ENCODE data around the gene CLIC6. TPM values are rescaled to one million over a fixed set of nuclear protein-coding genes. Genes with fewer than 3 reads are reported as not detected.

CLIC6 gene
- polyA plus RNA-seq, 1 donor (not counting 4 experiments of a cell fraction or from before 2014, with no cell fraction given): not detected

DNA sequence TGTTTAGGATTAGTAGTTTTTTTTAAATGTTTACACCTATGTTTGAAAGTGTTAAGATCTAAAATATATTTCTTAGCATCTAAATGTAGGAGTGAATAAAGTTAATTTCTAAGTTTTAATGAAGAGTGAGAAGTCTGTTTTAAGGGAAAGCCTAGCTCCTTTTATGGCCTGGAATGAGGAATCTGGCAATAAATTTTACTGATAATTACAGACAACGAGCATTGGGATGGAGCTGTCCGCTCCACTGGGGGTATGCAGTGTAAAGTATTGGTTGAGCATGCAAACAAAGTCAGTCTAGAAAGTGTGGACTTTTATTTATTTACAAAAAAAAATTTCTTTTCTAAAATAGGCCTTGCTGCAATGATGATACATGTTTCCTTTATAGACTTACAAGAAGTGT, 19.0 kb downstream of the CLIC6 start:
- Histone ChIP-seq H3K4me2 (ENCODE audit: control insufficient read depth, extremely low read depth, insufficient read depth, low read depth, low read length) (no peak overlapping the region), H3K9ac (ENCODE audit: control insufficient read depth, extremely low read depth, insufficient read depth, low read length) (no peak overlapping the region), H4K20me1 (ENCODE audit: control insufficient read depth, extremely low read depth, insufficient read depth, low read length) (no peaks in the 10 kb centered on the region), H3K9me1 (ENCODE audit: control insufficient read depth, extremely low read depth, insufficient read depth, low read length) (no peaks in the 10 kb centered on the region), H2AFZ (ENCODE audit: control insufficient read depth, low read length) (no peak overlapping the region), H3K4me1 (ENCODE audit: control insufficient read depth, extremely low read depth, insufficient read depth, low read length) (no peaks in the 10 kb centered on the region), H3K27ac (ENCODE audit: control insufficient read depth, insufficient read depth, low read length) (no peak overlapping the region), H3K79me2 (ENCODE audit: control insufficient read depth, insufficient read depth, low read length) (no peaks in the 10 kb centered on the region), H3K36me3 (ENCODE audit: control insufficient read depth in 2 of 2, extremely low read depth in 1 of 2, insufficient read depth in 2 of 2, low read length in 2 of 2) (no peaks in the 10 kb centered on the region), H3K9me3 (ENCODE audit: control insufficient read depth, low read depth, low read length) (no peaks in the 10 kb centered on the region), H3K27me3 (ENCODE audit: control insufficient read depth, extremely low read depth, insufficient read depth, low read length) (peaks cover 27% of the 10 kb centered on the region), H3K4me3 (ENCODE audit: control insufficient read depth in 2 of 3, extremely low read depth in 1 of 3, insufficient read depth in 2 of 3, low read depth in 1 of 3, low read length in 3 of 3) (no peak overlapping the region)
- DNase-seq (ENCODE audit: low read depth, low spot score) (no peak), FAIRE-seq (no peak)
- dilution Hi-C loops (cut with MboI; ENCODE audit: extremely low pct_ligation_motif_present, low sequenced_read_pairs): no loop called here
- TF ChIP-seq EZH2 (IDR thresholded peaks at IDR 0.05; ENCODE audit: low read length) (no peak), CTCF (optimal IDR thresholded peaks at IDR 0.05 in 1 of 3, IDR thresholded peaks at IDR 0.05 in 1 of 3, conservative IDR thresholded peaks at IDR 0.05 in 1 of 3; ENCODE audit: extremely low read depth in 1 of 3, insufficient read depth in 2 of 3, low read length in 3 of 3) (no peak)

DNA sequence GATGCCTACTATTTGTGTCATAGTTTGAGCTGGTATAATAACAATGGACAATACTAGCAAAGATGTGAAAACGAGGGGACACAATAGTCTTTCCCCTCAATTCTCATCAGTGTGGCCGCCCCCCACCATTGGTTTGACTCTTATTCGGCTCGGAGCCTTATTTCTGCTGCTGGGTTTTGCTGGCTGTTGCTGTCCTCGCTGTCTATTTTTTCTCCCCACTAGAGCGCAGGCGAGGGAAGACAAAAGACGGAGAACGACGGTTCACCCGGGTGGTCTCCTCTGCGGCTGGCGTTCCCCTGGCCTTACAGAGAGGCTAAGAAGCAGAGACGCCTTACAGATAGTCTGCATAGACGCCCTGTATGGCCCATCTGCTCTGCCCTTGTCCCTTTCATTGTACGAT, 19.4 kb downstream of the CLIC6 start:
- Histone ChIP-seq H2AFZ (ENCODE audit: control insufficient read depth, low read length) (peak overlapping the region; percentile 58), H3K9ac (ENCODE audit: control insufficient read depth, extremely low read depth, insufficient read depth, low read length) (no peak overlapping the region), H3K36me3 (ENCODE audit: control insufficient read depth in 2 of 2, extremely low read depth in 1 of 2, insufficient read depth in 2 of 2, low read length in 2 of 2) (no peaks in the 10 kb centered on the region), H3K27ac (ENCODE audit: control insufficient read depth, insufficient read depth, low read length) (no peak overlapping the region), H3K4me2 (ENCODE audit: control insufficient read depth, extremely low read depth, insufficient read depth, low read depth, low read length) (peak overlapping the region; percentile 39), H3K4me3 (ENCODE audit: control insufficient read depth in 2 of 3, extremely low read depth in 1 of 3, insufficient read depth in 2 of 3, low read depth in 1 of 3, low read length in 3 of 3) (no peak overlapping the region), H3K4me1 (ENCODE audit: control insufficient read depth, extremely low read depth, insufficient read depth, low read length) (no peaks in the 10 kb centered on the region), H3K27me3 (ENCODE audit: control insufficient read depth, extremely low read depth, insufficient read depth, low read length) (peaks cover 30% of the 10 kb centered on the region), H3K79me2 (ENCODE audit: control insufficient read depth, insufficient read depth, low read length) (no peaks in the 10 kb centered on the region), H3K9me3 (ENCODE audit: control insufficient read depth, low read depth, low read length) (no peaks in the 10 kb centered on the region), H4K20me1 (ENCODE audit: control insufficient read depth, extremely low read depth, insufficient read depth, low read length) (no peaks in the 10 kb centered on the region), H3K9me1 (ENCODE audit: control insufficient read depth, extremely low read depth, insufficient read depth, low read length) (no peaks in the 10 kb centered on the region)
- TF ChIP-seq CTCF (optimal IDR thresholded peaks at IDR 0.05 in 1 of 3, IDR thresholded peaks at IDR 0.05 in 1 of 3, conservative IDR thresholded peaks at IDR 0.05 in 1 of 3; ENCODE audit: extremely low read depth in 1 of 3, insufficient read depth in 2 of 3, low read length in 3 of 3): peak; percentile 53 to 65 (median 59)
- TF ChIP-seq EZH2 (IDR thresholded peaks at IDR 0.05; ENCODE audit: low read length): no peak
- DNase-seq (ENCODE audit: low read depth, low spot score) (no peak), FAIRE-seq (no peak)
- dilution Hi-C loops (cut with MboI; ENCODE audit: extremely low pct_ligation_motif_present, low sequenced_read_pairs): no loop called here

Data from keratinocyte (primary cell).